K562 (cell line): ENCODE measurements around the gene MPZL1.

Source experiments
- AFF4 ChIP-seq: sonication (generic); formaldehyde crosslinking; IDR thresholded peaks from 2 replicates; pipeline ENCODE4 v1.8.0; 2023; ENCODE audit warnings: mild to moderate bottlenecking, missing genetic modification reagents
- FOXP1 ChIP-seq: sonication (generic); formaldehyde crosslinking; IDR thresholded peaks from 2 replicates; pipeline ENCODE4 v1.8.0; 2022; ENCODE audit warnings: mild to moderate bottlenecking, missing genetic modification reagents
- IRF1 ChIP-seq: sonication (generic); formaldehyde crosslinking; IDR thresholded peaks from 2 replicates; pipeline ENCODE4 v1.8.0; 2022; ENCODE audit warnings: missing genetic modification reagents, mild to moderate bottlenecking, borderline replicate concordance
- L3MBTL2 ChIP-seq: fragments of 450-650 bp; IDR thresholded peaks from 2 replicates; pipeline ENCODE4 v1.6.1; 2016; ENCODE audit warnings: mild to moderate bottlenecking, moderate library complexity
- POLR2AphosphoS5 ChIP-seq: IDR thresholded peaks from 2 replicates; pipeline ENCODE4 v1.6.1; 2011; ENCODE audit warnings: mild to moderate bottlenecking, low read depth, low read length, moderate library complexity; ENCODE audit not compliant: control insufficient read depth, insufficient read depth
- XRCC5 ChIP-seq: fragments of 200-400 bp; formaldehyde crosslinking; IDR thresholded peaks from 2 replicates; pipeline ENCODE4 v1.6.1; 2017; ENCODE audit warnings: low read depth, mild to moderate bottlenecking, low read length
- ZNF263 ChIP-seq: sonication (generic); formaldehyde crosslinking; IDR thresholded peaks from 2 replicates; pipeline ENCODE4 v1.8.0; 2022; ENCODE audit warnings: mild to moderate bottlenecking, missing genetic modification reagents, borderline replicate concordance
- ZNF274 ChIP-seq: IDR thresholded peaks from 2 replicates; pipeline ENCODE4 v1.6.1; 2011; ENCODE audit warnings: low read depth, mild to moderate bottlenecking, low read length, moderate library complexity, borderline replicate concordance
- TF ChIP-seq, protein P1 (sequence below): fragments of 250-450 bp; sonication (Bioruptor Pico); IDR thresholded peaks from 2 replicates; pipeline ENCODE4 v1.4.0; 2020; ENCODE audit warnings: borderline replicate concordance
- TF ChIP-seq, protein P2 (sequence below): IDR thresholded peaks from 2 replicates; pipeline ENCODE4 v1.6.1; 2012; ENCODE audit warnings: low read depth, low read length, improper control_type of control experiment, borderline replicate concordance
- TF ChIP-seq, protein P3 (sequence below), 3 experiments: IDR thresholded peaks in 2 of 3; conservative IDR thresholded peaks in 1 of 3; 2 replicates each; pipeline ENCODE4 v1.5.1; 2011 to 2012; ENCODE audit warnings: low read length in 3 of 3, mild to moderate bottlenecking in 3 of 3, control low read depth in 2 of 3, improper control_type of control experiment in 1 of 3, inconsistent platforms in 1 of 3, low read depth in 1 of 3, mixed read lengths in 1 of 3, moderate library complexity in 1 of 3; ENCODE audit not compliant: insufficient read depth in 2 of 3
- TF ChIP-seq, protein P4 (sequence below): sonication (generic); formaldehyde crosslinking; IDR thresholded peaks from 2 replicates; pipeline ENCODE4 v1.8.1; 2023; ENCODE audit warnings: mild to moderate bottlenecking, missing genetic modification reagents
- TF ChIP-seq, protein P5 (sequence below): sonication (generic); formaldehyde crosslinking; IDR thresholded peaks from 2 replicates; pipeline ENCODE4 v1.8.1; 2023; ENCODE audit warnings: mild to moderate bottlenecking, missing genetic modification reagents
- TF ChIP-seq, protein P6 (sequence below): sonication (generic); formaldehyde crosslinking; IDR thresholded peaks from 2 replicates; pipeline ENCODE4 v1.8.1; 2023; ENCODE audit warnings: mild to moderate bottlenecking, missing genetic modification reagents

- TF ChIP-seq ZNF274 (peak; percentile 47; the same call in 1 of the 2 replicates), POLR2AphosphoS5 (peak; percentile 63), XRCC5 (peak; percentile 85), ZNF263 (CRISPR knock-in tag) (peak; percentile 37; the same call in 1 of the 2 replicates), FOXP1 (peak; percentile 99), IRF1 (no peak; the same call in 1 of the 2 replicates), AFF4 (CRISPR knock-in tag) (peak; percentile 92; the same call in 1 of the 2 replicates), L3MBTL2 (peak; percentile 96)
- TF ChIP-seq, protein P1, sequence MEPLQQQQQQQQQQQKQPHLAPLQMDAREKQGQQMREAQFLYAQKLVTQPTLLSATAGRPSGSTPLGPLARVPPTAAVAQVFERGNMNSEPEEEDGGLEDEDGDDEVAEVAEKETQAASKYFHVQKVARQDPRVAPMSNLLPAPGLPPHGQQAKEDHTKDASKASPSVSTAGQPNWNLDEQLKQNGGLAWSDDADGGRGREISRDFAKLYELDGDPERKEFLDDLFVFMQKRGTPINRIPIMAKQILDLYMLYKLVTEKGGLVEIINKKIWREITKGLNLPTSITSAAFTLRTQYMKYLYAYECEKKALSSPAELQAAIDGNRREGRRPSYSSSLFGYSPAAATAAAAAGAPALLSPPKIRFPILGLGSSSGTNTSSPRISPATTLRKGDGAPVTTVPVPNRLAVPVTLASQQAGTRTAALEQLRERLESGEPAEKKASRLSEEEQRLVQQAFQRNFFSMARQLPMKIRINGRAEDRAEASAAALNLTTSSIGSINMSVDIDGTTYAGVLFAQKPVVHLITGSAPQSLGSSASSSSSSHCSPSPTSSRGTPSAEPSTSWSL (CRISPR knock-in tag), result peak; percentile 92
- TF ChIP-seq, protein P2, sequence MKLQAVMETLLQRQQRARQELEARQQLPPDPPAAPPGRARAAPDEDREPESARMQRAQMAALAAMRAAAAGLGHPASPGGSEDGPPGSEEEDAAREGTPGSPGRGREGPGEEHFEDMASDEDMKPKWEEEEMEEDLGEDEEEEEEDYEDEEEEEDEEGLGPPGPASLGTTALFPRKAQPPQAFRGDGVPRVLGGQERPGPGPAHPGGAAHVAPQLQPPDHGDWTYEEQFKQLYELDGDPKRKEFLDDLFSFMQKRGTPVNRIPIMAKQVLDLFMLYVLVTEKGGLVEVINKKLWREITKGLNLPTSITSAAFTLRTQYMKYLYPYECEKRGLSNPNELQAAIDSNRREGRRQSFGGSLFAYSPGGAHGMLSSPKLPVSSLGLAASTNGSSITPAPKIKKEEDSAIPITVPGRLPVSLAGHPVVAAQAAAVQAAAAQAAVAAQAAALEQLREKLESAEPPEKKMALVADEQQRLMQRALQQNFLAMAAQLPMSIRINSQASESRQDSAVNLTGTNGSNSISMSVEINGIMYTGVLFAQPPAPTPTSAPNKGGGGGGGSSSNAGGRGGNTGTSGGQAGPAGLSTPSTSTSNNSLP, result no peak
- TF ChIP-seq, protein P3, sequence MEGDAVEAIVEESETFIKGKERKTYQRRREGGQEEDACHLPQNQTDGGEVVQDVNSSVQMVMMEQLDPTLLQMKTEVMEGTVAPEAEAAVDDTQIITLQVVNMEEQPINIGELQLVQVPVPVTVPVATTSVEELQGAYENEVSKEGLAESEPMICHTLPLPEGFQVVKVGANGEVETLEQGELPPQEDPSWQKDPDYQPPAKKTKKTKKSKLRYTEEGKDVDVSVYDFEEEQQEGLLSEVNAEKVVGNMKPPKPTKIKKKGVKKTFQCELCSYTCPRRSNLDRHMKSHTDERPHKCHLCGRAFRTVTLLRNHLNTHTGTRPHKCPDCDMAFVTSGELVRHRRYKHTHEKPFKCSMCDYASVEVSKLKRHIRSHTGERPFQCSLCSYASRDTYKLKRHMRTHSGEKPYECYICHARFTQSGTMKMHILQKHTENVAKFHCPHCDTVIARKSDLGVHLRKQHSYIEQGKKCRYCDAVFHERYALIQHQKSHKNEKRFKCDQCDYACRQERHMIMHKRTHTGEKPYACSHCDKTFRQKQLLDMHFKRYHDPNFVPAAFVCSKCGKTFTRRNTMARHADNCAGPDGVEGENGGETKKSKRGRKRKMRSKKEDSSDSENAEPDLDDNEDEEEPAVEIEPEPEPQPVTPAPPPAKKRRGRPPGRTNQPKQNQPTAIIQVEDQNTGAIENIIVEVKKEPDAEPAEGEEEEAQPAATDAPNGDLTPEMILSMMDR (IDR thresholded peaks at IDR 0.05 in 2 of 3, conservative IDR thresholded peaks at IDR 0.05 in 1 of 3; ENCODE audit: insufficient read depth in 2 of 3, low read depth in 1 of 3, low read length in 3 of 3), result peak in 2 of 3 experiments; percentile 21 to 45; a peak in 3 of 6 replicates
- TF ChIP-seq, protein P4, sequence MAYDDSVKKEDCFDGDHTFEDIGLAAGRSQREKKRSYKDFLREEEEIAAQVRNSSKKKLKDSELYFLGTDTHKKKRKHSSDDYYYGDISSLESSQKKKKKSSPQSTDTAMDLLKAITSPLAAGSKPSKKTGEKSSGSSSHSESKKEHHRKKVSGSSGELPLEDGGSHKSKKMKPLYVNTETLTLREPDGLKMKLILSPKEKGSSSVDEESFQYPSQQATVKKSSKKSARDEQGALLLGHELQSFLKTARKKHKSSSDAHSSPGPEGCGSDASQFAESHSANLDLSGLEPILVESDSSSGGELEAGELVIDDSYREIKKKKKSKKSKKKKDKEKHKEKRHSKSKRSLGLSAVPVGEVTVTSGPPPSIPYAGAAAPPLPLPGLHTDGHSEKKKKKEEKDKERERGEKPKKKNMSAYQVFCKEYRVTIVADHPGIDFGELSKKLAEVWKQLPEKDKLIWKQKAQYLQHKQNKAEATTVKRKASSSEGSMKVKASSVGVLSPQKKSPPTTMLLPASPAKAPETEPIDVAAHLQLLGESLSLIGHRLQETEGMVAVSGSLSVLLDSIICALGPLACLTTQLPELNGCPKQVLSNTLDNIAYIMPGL (CRISPR knock-in tag), result peak; percentile 100
- TF ChIP-seq, protein P5, sequence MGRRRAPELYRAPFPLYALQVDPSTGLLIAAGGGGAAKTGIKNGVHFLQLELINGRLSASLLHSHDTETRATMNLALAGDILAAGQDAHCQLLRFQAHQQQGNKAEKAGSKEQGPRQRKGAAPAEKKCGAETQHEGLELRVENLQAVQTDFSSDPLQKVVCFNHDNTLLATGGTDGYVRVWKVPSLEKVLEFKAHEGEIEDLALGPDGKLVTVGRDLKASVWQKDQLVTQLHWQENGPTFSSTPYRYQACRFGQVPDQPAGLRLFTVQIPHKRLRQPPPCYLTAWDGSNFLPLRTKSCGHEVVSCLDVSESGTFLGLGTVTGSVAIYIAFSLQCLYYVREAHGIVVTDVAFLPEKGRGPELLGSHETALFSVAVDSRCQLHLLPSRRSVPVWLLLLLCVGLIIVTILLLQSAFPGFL, result no peak
- TF ChIP-seq, protein P6, sequence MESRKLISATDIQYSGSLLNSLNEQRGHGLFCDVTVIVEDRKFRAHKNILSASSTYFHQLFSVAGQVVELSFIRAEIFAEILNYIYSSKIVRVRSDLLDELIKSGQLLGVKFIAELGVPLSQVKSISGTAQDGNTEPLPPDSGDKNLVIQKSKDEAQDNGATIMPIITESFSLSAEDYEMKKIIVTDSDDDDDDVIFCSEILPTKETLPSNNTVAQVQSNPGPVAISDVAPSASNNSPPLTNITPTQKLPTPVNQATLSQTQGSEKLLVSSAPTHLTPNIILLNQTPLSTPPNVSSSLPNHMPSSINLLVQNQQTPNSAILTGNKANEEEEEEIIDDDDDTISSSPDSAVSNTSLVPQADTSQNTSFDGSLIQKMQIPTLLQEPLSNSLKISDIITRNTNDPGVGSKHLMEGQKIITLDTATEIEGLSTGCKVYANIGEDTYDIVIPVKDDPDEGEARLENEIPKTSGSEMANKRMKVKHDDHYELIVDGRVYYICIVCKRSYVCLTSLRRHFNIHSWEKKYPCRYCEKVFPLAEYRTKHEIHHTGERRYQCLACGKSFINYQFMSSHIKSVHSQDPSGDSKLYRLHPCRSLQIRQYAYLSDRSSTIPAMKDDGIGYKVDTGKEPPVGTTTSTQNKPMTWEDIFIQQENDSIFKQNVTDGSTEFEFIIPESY (CRISPR knock-in tag), result peak; percentile 86
Observed at GRCh38 chr1:167714439-167715156, 7.2 kb upstream of the MPZL1 start.
